Measurements from ENCODE around the gene LMX1B. TPM values are rescaled to one million over a fixed set of nuclear protein-coding genes. Genes with fewer than 3 reads are reported as not detected.
"Not testable (repeated sequence)": the region's sequence is repeated elsewhere in the genome, so short reads cannot be mapped to it uniquely, and the experiment has no call there.

Gene LMX1B
- total RNA-seq, 1 experiment from 2014 or later, result not detected

GRCh38 chr9:126695701-126696400, 82.1 kb downstream of the LMX1B start:
- DNase-seq (ENCODE audit: low read depth), result no peak

GRCh38 chr9:126696401-126697145, 82.8 kb downstream of the LMX1B start:
- no peak for DNase-seq (ENCODE audit: low read depth)

GRCh38 chr9:126697330-126697729, 83.6 kb downstream of the LMX1B start:
- no peak for DNase-seq (ENCODE audit: low read depth)

DNA sequence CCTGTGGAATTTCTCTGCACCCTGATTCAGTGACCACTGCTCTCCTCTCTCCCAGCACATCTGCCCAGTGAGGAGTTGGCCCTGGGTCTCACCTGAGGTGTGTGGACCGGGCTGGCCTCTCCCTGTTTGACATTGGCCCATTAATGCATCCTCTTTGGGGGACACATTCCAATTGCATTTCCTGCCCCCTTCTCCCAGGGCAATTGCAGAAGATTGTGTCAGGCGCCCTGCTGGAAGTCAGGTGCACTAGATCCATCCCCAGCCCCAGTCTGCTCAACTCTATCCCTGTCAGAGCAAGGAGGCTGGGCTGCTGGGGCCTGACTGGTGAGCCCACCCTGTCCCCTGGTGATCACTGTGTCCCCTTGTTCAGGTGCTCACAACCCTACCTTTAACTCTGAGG, 84.5 kb downstream of the LMX1B start:
- no peak for DNase-seq (ENCODE audit: low read depth)

DNA sequence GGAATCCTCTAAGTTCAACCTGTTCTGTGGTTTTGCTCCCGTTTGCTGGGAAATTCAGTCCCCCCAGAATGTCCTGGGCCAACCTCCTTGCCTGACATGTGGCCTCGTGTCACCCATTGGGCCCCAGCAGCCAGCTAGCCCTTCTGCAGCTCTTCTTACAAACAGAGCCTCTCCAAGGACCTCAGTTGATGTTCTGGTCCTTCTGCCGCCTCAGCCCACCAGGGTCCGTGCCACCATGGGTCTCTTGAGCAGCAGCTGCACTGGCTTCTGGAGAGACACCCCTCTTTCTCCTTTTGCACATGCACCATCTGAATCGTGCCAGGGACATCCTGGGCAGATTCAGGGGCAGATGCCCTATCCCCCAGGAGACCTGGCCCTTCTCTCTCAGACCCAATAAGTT, 85.0 kb downstream of the LMX1B start:
- no peak for DNase-seq (ENCODE audit: low read depth)

DNA sequence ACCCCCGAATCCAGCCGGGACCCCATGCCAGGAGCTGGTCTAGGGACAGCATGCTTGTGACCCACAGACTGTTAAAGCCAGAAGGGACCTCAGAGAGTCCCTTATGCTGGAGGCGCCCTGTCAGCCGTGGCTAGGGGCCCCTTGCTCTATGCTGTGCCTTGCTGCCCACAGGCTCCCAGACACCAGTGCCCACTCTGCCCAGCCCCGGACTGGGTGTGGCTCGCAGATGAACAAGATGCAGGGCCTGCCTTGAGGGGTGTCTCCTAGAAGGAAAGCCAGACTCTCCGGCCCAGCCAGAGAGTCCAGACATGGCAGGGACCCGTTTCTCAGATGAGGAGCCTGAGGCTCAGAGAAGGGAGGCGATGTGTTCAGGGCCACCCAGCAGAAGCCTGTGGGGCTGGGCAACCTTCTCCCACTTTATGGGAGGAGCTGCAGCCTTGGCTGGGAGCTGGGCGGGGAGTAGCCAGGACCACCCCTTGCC, 85.7 kb downstream of the LMX1B start:
- no peak for DNase-seq (ENCODE audit: low read depth)

DNA sequence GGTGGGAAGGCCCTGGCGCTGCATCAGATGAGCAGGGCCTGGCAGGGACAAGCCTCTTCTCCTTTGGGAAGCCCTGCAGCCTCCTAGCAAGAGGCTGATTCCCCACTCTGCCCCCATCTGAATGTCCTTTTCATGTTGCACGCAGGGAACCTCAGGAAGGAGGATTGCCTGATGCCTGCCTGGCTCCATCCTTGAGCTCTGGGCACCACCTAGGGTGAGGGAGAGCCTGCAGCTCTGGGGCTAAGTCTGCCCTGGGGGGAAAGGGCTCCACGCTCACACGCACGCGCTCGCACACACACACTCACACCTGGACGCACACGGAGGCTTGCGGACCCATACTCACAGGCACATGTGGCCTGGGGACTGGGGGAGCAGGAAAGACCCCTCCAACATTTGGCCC, 86.6 kb downstream of the LMX1B start:
- no peak for DNase-seq (ENCODE audit: low read depth)

GRCh38 chr9:126700903-126701812, 87.4 kb downstream of the LMX1B start:
- no peak for DNase-seq (ENCODE audit: low read depth)

- DNase-seq (ENCODE audit: low read depth), result no peak
Observed at GRCh38 chr9:126701813-126702140, 88.0 kb downstream of the LMX1B start.

GRCh38 chr9:126702151-126703001, 88.6 kb downstream of the LMX1B start:
- DNase-seq (ENCODE audit: low read depth), result no peak

- DNase-seq (ENCODE audit: low read depth), result no peak
Observed at GRCh38 chr9:126703002-126703865, 89.5 kb downstream of the LMX1B start.

- no peak for DNase-seq (ENCODE audit: low read depth)
Observed at GRCh38 chr9:126703866-126704156, 90.1 kb downstream of the LMX1B start.

- peak; percentile 34 for DNase-seq (ENCODE audit: low read depth)
Observed at GRCh38 chr9:126704157-126704891, 90.6 kb downstream of the LMX1B start.

DNA sequence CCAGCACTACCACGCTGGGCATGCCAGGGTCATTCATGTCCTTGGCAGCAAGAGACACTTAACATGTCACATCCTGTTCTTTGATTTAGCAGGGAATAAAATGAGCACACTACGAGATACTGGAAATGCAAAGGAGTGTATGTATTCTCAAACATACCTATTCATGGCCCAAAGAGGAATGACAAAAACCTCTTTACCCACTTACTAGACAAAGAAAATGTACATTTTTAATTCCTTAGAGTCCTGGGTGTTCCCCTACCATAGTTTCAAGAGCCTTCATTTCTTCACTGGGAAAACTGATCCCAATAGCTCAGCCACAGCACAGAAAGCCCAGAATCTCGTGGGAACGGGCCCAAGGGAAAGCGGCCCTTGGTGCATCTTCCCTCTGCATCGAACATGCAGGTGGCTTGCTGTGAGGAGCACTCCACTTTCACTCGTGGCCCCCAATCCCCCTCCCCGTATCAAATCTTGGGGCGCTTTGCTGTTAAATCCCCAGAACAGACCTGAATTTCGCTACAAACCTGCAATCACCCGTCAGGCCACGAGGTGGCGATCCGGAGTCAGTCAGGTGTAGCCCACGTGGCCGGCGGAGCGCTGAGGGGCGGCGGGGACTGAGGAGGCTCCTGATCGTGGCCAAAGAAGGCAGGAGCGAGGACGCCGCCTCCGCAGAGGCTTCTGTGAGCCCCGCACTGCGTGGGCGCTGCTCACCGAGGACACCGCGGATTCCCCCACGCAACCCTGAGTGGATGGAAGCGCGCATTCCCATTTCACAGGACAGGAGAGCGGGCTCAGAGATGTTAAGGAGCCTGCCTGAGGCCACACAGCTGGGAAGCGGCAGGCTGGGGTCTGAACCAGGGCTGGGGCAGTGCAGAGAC, 91.4 kb downstream of the LMX1B start:
- DNase-seq (ENCODE audit: low read depth), result peak; percentile 27

DNA sequence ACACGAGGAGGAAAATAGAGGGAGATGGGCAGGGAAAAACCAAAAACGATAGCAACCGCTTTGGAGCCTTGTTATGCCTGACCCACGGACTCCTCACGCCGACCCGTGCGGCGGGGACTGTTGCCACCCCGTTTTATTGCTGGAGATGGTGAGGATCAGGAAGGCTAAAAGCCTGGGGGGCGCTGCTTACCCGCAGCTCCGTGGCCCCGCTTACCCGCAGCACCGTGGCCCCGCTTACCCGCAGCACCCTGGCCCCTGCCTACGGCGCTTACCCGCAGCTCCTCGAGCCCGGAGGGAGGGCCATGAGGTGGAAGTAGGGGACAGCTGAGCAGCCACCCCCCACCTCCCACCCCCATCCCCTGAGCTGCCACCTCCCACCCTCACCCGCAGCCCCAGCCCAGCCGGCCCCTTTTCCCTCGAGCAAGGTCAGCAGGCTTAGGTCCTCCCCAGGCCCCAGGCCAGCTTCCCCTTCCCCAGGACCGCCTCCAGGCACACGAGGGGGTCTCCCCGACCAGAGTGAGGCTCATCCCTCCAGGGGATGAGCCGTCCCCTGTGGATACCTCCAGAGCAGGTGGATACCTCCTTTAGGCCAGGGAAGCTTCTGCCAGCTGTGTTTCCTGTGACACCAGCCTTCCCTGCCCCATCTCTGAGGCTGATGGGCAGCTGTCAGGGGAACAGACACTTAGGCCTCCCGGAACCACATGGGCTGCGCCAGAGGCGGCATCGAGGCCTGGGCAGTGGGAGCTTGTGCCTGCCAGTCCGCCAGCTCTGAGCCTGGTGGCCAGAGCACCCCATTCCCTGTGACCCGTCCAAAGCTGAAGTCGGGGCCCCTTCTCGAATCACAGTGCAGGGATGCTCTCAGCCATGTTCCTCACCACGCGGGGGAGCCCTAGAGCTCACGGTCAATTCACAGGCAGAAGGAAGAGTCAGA, 92.3 kb downstream of the LMX1B start:
- DNase-seq (ENCODE audit: low read depth), result peak; percentile 19

DNA sequence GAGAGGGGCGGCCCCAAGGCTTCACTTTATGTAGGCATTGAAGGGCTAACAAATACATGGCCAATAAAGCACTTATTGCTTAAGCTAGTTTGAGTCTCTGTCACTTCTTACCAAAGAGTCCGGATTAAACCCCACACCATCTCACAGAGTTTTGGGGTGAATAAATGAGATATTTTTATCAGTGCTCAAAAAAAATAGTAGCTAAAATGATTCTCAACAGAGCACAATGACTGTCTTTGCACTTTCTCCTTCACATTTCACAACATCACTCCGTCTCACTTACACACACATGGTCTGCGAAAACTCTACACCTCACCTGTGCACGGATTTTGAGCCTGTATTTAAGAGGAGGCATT, 92.9 kb downstream of the LMX1B start:
- DNase-seq (ENCODE audit: low read depth), result no peak

DNA sequence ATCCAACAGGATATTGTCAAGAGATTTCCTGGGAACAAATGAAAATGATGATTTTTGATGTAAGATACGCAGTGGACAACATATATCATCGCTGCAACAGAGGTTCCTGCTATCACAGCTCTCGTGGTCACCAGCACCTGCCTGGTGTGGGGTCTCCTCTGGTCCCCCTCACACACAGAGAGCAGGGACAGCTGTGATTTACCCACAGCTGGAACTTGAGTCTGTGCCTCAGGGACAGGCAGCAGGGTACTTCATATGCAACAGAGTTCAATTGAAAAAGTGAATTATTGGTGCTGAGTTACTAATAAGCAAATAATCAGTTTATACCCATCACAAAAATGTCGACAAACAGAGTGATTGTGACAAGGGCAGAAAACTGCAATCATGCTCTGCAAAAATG, 93.4 kb downstream of the LMX1B start:
- DNase-seq (ENCODE audit: low read depth), result no peak

DNA sequence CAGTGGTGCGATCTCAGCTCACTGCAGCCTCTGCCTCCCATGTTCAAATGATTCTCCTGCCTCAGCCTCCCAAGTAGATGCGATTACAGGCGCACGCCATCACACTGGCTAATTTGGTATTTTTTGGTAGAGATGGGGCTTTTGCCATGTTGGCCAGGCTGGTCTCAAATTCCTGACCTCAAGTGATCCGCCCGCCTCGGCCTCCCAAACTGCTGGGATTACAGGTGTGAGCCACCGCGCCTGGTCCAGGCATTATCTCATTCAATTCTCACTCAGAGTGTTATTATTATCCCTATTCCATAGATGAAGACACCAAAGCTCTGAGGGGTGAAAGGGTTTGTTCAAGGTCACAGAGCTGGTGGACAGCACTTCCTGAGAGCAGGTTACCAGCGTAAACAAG, 94.0 kb downstream of the LMX1B start:
- DNase-seq (ENCODE audit: low read depth), result not testable (repeated sequence)

All from LHCN-M2 (cell line).